HG02885 (cell line): ENCODE data around the gene MYMK.

Experiments used
- ATAC-seq: cut with Tn5 transposase; IDR thresholded peaks from one replicate; pipeline ENCODE4 v1.9.1; 2021; ENCODE audit warnings: mild to moderate bottlenecking; ENCODE audit not compliant: unreplicated experiment, poor library complexity

Gene MYMK

GRCh38 chr9:133490201-133490681 is 34.5 kb downstream of the MYMK start:
- no peak for ATAC-seq

GRCh38 chr9:133489253-133490190 is 35.2 kb downstream of the MYMK start:
- no peak for ATAC-seq

- no peak for ATAC-seq
These were observed 36.0 kb downstream of the MYMK start for GRCh38 chr9:133488686-133489252.

GRCh38 chr9:133487331-133487725 is 37.4 kb downstream of the MYMK start:
- ATAC-seq, result no peak

GRCh38 chr9:133485531-133486260 is 39.1 kb downstream of the MYMK start:
- ATAC-seq, result no peak

- ATAC-seq, result no peak
These were observed 39.9 kb downstream of the MYMK start for GRCh38 chr9:133484671-133485437.

- ATAC-seq, result no peak
These were observed 41.1 kb downstream of the MYMK start for GRCh38 chr9:133483611-133484010.

GRCh38 chr9:133478851-133479711 is 45.7 kb downstream of the MYMK start, which contains the start of gene SLC2A6:
Gene SLC2A6 (minus strand): TSS chr9:133479099. CDS start chr9:133479059, 40 bp downstream.
- peak; percentile 97 for ATAC-seq

- ATAC-seq, result peak; percentile 31
These were observed 46.5 kb downstream of the MYMK start for GRCh38 chr9:133477992-133478850.

GRCh38 chr9:133477461-133477860 is 47.3 kb downstream of the MYMK start:
- ATAC-seq, result no peak

- ATAC-seq, result no peak
These were observed 47.8 kb downstream of the MYMK start for GRCh38 chr9:133476941-133477340.

GRCh38 chr9:133476036-133476931 is 48.5 kb downstream of the MYMK start:
- no peak for ATAC-seq

- no peak for ATAC-seq
These were observed 49.3 kb downstream of the MYMK start for GRCh38 chr9:133475292-133476012.

- no peak for ATAC-seq
These were observed 49.9 kb downstream of the MYMK start for GRCh38 chr9:133474853-133475252.

- ATAC-seq, result no peak
These were observed 50.5 kb downstream of the MYMK start for GRCh38 chr9:133474215-133474614.

- no peak for ATAC-seq
These were observed 51.0 kb downstream of the MYMK start for GRCh38 chr9:133473743-133474142.
